ENCODE data around the gene HASPIN.

The HASPIN gene

DNA sequence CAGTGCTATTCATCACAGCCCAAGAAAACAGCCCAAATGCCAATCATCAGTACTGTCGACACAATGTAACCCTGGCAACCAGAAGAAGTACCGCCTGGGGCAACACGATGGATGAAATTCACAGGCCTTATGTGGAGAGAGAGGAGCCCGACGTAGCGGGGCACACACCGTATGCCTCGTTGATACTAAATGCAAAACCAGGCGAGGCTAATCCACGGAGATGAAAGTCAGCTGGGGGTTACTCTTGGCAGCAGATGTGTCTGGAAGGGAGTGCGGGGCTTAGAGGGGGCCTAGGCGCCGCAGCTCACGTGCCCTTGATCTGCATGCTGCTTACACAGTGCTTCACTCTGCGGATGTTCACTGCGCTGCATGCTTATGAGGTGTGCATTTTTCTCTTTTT lies 47.4 kb downstream of the HASPIN start:
- no peak overlapping the region for H3K4me3 ChIP-seq (ENCODE audit: low read depth, low read length)
- TF ChIP-seq, protein P1, sequence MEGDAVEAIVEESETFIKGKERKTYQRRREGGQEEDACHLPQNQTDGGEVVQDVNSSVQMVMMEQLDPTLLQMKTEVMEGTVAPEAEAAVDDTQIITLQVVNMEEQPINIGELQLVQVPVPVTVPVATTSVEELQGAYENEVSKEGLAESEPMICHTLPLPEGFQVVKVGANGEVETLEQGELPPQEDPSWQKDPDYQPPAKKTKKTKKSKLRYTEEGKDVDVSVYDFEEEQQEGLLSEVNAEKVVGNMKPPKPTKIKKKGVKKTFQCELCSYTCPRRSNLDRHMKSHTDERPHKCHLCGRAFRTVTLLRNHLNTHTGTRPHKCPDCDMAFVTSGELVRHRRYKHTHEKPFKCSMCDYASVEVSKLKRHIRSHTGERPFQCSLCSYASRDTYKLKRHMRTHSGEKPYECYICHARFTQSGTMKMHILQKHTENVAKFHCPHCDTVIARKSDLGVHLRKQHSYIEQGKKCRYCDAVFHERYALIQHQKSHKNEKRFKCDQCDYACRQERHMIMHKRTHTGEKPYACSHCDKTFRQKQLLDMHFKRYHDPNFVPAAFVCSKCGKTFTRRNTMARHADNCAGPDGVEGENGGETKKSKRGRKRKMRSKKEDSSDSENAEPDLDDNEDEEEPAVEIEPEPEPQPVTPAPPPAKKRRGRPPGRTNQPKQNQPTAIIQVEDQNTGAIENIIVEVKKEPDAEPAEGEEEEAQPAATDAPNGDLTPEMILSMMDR (conservative IDR thresholded peaks at IDR 0.05; ENCODE audit: low read depth, low read length): no peak
- DNase-seq (ENCODE audit: low read depth): no peak

DNA sequence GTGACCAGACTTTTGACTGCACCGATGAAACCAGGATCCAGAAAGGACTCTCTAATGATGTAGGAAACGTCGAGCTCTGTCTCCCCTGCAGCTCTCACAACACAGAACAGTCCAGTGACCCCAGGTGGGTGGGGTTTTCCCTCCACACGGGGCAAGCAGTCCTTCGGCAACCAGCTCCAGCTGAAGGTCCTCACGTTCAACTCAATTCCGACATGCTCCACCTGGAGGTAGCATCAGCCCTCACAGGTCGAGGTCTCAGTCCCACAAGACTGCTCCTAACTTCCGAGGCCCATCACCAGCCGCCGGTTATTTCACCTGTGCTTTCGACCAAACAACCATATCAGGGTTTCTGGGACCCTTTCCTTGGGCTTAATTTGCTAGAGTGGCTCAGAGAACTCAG lies 49.1 kb downstream of the HASPIN start:
- no peak overlapping the region for H3K4me3 ChIP-seq (ENCODE audit: low read depth, low read length)

DNA sequence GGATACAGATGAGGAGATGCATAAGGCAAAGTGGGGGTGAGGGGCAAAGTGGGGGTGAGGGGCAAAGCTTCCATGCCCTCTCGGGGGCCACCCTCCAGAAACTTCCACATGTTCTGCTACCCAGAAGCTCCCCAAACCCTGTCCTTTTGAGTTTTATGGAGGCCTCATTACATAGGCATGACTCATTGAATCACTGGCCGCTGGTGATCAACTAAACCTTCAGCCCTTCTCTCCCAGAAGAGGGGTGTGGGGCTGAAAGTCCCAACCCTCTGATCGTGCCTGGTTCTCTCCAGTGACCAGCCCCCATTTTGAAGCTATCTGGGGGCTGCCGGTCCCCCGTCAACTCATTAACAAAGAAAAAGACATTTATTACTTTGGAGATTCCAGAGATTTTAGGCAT lies 49.8 kb downstream of the HASPIN start:
- TF ChIP-seq, protein P1 (conservative IDR thresholded peaks at IDR 0.05; ENCODE audit: low read depth, low read length): no peak
- DNase-seq (ENCODE audit: low read depth): peak; percentile 58

More for the DNA sequence above, 49.1 kb downstream of the HASPIN start:
- DNase-seq (ENCODE audit: low read depth): no peak
- TF ChIP-seq, protein P1 (conservative IDR thresholded peaks at IDR 0.05; ENCODE audit: low read depth, low read length): peak; percentile 13

DNA sequence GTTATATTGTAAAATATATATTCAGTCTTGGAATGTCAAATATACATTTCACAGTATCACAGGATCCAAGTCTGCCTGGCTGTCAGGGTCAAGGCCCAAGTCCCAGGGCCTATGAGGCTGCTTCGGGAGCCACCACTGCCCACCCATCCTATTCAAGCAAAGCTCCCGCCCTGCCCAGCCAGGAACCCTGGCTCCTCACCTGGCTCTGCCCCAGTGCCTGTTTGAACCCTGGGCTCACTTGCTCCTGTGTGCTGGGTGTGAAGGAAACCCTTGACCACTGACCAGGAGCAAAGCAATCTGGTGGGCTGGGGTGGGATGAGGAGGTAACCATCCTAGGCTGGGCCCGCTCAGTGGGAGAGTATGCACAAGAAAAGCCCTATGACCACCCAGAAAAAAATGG lies 50.3 kb downstream of the HASPIN start:
- no peak overlapping the region for H3K4me3 ChIP-seq (ENCODE audit: low read depth, low read length)
- DNase-seq (ENCODE audit: low read depth): no peak
- TF ChIP-seq, protein P1 (conservative IDR thresholded peaks at IDR 0.05; ENCODE audit: low read depth, low read length): no peak

More for the DNA sequence above, 49.8 kb downstream of the HASPIN start:
- H3K4me3 ChIP-seq (ENCODE audit: low read depth, low read length): no peak overlapping the region

Data from choroid plexus epithelial cell (primary cell).